ENCODE results near the gene CRISPLD2.
"Not testable (repeated sequence)": the region's sequence is repeated elsewhere in the genome, so short reads cannot be mapped to it uniquely, and the experiment has no call there.

The CRISPLD2 gene

DNA sequence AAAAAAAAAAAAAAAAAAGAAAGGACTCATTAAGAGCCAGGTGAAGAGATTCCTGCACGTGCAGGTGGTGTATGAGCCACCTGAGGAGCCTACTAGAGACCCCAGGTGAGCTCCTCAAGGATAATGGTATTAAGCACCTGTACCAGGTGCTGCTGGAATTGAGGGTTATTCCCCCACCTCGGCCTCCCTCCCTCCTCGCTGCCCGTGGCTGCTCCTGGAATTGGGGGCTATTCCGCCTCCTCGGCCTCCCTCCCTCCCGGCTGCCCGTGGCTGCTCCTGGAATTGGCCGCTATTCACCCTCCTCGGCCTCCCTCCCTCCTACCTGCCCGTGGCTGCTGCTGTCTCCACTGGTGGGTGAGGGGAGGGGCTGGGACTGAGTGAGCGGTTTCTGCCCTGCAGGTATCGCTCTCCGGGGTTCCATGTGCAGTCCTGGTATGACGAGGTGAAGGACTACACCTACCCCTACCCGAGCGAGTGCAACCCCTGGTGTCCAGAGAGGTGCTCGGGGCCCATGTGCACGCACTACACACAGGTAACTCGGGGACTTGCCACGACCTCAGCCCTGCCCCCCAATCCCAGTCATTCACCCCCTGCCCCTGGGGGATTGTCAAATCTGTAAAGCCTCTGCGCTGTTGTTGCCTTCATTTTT lies 29.3 kb downstream of the CRISPLD2 start:
- H3K4me3 ChIP-seq (ENCODE audit: low read depth, low read length), result no peak overlapping the region
- TF ChIP-seq, protein P1, sequence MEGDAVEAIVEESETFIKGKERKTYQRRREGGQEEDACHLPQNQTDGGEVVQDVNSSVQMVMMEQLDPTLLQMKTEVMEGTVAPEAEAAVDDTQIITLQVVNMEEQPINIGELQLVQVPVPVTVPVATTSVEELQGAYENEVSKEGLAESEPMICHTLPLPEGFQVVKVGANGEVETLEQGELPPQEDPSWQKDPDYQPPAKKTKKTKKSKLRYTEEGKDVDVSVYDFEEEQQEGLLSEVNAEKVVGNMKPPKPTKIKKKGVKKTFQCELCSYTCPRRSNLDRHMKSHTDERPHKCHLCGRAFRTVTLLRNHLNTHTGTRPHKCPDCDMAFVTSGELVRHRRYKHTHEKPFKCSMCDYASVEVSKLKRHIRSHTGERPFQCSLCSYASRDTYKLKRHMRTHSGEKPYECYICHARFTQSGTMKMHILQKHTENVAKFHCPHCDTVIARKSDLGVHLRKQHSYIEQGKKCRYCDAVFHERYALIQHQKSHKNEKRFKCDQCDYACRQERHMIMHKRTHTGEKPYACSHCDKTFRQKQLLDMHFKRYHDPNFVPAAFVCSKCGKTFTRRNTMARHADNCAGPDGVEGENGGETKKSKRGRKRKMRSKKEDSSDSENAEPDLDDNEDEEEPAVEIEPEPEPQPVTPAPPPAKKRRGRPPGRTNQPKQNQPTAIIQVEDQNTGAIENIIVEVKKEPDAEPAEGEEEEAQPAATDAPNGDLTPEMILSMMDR (IDR thresholded peaks at IDR 0.05; ENCODE audit: low read depth, low read length, missing control alignments), result no peak
- no peak for DNase-seq (ENCODE audit: low read depth)

DNA sequence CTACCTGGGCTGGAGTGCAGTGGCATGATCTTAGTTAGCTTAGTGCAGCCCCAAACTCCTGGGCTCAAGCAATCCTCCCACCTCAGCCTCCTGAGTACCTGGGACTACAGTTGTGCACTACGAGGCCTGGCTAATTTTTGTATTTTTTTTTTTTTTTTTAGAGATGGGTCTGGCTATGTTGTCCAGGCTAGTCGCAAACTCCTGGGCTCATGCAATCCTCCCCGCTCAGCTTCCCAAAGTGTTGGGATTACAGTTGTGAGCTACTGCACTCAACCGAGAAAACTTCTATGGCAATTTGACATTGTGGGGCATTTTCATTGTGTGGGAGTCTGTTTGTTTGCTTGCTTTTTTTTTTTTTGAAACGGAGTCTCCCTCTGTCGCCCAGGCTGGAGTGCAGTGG lies 30.0 kb downstream of the CRISPLD2 start:
- TF ChIP-seq, protein P1 (IDR thresholded peaks at IDR 0.05; ENCODE audit: low read depth, low read length, missing control alignments), result no peak
- no peak overlapping the region for H3K4me3 ChIP-seq (ENCODE audit: low read depth, low read length)
- DNase-seq (ENCODE audit: low read depth), result no peak

DNA sequence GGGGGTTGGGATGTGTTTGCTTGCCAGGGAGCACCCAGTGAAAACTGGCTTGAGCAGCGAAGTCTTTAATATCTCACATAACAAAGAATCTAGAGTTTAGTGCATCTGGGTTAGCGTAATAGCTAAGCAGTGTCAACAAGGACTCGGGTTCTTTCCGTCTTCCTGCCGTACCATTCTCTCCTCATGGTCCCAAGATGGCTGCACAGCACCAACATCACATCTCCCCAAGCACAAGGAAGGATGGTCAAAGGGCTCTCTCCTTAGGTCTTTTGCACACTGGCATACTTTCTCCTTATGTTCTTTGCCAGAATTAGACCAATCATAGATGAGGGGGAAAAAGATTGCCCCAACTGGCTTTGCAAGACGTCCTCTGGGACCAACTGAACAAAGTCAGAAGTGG lies 30.9 kb downstream of the CRISPLD2 start:
- TF ChIP-seq, protein P1 (IDR thresholded peaks at IDR 0.05; ENCODE audit: low read depth, low read length, missing control alignments), result no peak
- no peak for DNase-seq (ENCODE audit: low read depth)
- H3K4me3 ChIP-seq (ENCODE audit: low read depth, low read length), result no peak overlapping the region

DNA sequence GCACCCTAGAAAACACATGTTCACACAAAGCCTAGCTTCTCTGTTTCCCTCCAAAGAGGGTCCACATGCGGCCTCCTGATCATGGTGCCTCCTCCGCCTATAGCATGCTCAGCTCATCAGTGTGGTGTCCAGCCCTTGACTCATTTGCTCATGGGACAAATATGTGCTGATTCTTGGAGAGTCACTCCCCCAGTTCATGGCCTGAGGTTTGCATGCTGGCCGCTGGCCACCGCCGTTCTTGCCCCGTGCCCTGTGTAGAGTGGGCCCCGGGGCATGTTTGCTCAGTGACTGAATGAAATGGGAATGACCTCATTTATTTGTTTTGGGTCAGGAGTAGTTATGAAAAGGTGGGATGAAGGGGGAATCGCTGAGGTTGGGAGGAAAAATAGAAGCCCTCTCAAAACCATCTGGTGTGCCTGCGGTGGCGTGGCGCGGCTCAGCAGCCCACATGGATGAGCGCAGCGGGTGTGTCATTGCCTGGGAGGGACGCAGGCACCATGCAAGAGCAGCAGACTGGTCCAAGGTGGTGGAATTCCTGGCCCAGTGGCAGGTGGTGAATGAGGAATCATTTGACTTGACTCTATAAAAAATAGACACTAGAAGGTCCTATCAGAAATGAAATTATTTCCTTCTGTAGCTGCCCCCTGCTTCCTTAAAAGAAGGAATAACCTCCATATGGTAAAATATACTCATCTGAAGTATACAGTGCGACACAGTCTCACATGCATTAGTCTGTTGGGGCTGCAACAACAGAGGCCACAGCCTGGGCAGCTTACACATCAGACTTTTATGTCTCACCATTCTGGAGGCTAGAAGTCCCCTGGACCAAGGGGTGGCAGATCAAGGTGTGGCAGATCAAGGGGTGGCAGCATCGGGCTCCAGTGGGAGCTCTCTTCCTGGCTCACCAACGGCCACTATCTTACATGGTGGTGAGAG lies 31.7 kb downstream of the CRISPLD2 start:
- no peak for DNase-seq (ENCODE audit: low read depth)
- no peak overlapping the region for H3K4me3 ChIP-seq (ENCODE audit: low read depth, low read length)
- TF ChIP-seq, protein P1 (IDR thresholded peaks at IDR 0.05; ENCODE audit: low read depth, low read length, missing control alignments), result no peak

DNA sequence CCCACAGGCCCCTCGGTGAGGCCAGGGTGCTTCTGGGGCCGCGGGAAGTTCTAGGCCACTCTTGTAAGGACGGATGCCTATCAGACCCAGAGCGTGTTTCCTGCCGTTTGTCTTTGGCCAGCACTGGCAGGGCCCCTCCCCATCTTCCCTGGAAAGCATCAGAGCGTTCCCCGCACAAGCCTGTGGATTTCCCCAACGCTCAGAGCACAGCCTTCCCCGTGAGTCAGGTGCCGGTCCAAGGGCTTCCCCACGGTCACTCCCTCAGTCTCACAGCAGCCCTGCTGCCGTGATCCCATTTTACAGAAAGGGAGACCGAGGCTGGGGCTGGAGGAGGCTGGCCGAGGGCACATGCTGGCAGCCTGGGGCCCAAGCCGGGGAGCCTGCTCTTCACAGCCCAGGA lies 33.7 kb downstream of the CRISPLD2 start:
- TF ChIP-seq, protein P1 (IDR thresholded peaks at IDR 0.05; ENCODE audit: low read depth, low read length, missing control alignments), result no peak
- H3K4me3 ChIP-seq (ENCODE audit: low read depth, low read length), result no peak overlapping the region
- no peak for DNase-seq (ENCODE audit: low read depth)

DNA sequence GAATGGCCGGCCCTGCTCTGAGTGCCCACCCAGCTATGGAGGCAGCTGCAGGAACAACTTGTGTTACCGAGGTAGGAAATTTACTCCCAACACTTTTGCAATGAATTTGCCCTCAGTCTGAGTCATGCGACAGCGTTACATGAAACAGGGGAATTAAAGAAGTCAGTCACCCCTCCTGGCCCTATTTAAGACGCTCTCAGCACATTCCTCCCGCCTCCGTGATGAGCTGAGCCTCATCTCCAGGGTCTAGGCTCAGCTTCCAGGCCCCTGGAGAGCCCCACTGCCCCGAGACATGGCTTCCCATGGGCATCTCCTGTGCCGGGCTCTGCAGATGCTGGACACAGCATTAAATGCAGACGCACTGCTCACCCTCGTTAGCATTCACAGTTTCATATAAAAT lies 35.0 kb downstream of the CRISPLD2 start:
- TF ChIP-seq, protein P1 (IDR thresholded peaks at IDR 0.05; ENCODE audit: low read depth, low read length, missing control alignments), result no peak
- DNase-seq (ENCODE audit: low read depth), result no peak
- H3K4me3 ChIP-seq (ENCODE audit: low read depth, low read length), result no peak overlapping the region

DNA sequence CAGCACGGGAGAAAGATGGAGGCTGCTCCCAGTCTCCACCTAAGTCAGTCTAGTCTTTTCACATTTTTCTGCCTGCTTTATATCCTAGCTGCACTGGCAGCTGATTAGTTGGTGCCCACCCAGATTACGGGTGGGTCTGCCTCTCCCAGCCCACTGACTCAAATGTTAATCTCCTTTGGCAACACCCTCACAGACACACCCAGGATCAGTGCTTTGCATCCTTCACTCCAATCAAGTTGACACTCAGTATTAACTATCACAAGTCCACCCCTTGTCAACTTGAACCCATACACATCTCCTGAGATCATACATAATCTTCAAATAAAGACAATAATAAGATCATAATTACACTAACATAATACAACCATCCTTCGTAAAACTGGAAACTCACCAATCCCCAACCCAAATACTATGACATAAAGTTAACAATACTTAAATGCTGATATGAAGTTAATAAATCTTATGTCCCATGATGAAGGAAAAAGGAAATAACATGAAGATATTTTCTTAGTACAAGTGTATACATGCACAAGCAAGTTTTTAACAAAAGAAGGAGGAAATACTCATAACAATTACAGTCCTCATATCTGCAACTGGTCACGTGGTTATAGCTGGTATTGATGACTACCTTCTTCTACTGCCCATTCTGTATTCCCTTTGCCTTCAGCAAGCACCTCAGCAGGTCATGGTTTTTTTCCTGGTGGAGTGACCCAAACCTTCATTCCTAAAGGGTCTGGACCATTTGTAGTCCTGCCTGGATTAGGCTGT lies 35.8 kb downstream of the CRISPLD2 start:
- DNase-seq (ENCODE audit: low read depth); H3K4me3 ChIP-seq (ENCODE audit: low read depth, low read length): not testable (repeated sequence)

DNA sequence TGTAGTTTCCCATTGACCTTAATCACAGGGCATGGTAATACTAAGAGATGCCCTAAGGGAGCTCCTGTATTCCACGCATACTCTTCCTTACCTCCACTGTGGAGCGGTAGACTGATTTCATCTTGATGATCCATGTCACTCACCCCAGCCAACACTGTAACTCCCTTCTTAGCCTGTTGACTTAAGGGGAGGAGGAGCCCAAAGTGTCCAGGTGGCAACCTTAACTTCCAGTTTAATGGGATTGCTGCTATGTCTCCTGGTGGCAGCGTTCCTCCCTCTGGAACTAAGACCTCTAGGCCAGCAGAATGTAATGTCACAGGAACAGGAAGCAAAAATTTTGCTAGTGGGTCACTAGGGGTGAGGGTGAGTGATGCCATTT lies 36.4 kb downstream of the CRISPLD2 start:
- DNase-seq (ENCODE audit: low read depth), result not testable (repeated sequence)

DNA sequence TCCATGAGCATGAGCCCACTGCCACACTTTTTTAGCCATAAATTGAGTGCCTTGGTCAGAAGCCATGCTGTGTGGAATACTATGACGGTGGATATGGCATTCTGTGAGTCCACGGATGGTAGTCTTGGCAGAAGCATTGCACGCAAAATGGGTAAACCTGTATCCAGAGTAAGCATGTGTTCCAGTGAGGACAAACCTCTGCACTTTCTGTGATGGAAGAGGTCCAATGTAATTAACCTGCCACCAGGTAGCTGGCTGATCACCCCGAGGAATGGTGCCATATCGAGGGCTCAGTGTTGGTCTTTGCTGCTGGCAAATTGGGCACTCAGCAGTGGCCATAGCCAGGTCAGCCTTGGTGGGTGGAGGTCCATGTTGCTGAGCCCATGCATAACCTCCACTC lies 37.0 kb downstream of the CRISPLD2 start:
- not testable (repeated sequence) for H3K4me3 ChIP-seq (ENCODE audit: low read depth, low read length); DNase-seq (ENCODE audit: low read depth)

More for the DNA sequence above, 36.4 kb downstream of the CRISPLD2 start:
- H3K4me3 ChIP-seq (ENCODE audit: low read depth, low read length), result not testable (repeated sequence)
